Measurements from ENCODE around the gene CNPY4.

The CNPY4 gene, protein sequence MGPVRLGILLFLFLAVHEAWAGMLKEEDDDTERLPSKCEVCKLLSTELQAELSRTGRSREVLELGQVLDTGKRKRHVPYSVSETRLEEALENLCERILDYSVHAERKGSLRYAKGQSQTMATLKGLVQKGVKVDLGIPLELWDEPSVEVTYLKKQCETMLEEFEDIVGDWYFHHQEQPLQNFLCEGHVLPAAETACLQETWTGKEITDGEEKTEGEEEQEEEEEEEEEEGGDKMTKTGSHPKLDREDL

DNA sequence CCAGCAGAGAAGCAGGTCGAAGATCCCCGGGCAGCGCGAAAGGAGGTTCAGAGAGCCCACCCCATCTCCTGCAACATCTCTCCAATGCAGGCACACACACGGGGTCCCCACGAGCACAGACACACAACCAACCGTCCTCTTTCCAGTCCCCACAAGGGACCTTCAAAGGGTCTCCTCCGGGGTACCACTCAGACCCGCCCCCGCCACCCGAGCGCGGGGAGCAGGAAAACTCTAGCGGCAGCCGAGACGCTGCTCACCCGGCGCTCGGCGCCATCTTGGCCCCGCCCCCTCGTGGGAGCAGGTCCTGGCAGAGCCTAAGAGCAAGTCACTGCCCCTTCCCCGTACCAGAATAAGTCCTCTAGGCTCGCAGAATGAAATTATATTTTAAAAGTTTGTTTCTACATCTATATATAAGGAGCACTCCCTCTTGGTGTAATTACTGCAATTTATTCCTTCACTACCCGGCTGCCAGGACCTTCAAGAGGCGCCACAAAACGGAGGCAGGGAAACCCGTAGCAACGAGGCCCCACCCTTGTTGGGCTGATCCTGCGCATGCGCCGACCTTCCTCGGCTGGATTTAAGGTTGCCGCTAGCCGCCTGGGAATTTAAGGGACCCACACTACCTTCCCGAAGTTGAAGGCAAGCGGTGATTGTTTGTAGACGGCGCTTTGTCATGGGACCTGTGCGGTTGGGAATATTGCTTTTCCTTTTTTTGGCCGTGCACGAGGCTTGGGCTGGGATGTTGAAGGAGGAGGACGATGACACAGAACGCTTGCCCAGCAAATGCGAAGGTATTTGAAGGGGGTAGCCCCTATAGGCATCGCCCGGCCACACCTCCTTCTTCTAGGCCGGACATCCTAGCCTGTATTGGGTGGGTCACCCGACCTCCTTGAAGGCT, at the start of gene CNPY4, which contains the start of gene TAF6:
Gene CNPY4 (plus strand): TSS at position 563 of the 898 bp plus-strand sequence. CDS start 111 bp downstream, at position 674.
Gene TAF6 (minus strand): TSS at position 287 of the 898 bp plus-strand sequence. CDS start 5,149 bp downstream, outside the sequence.
- peak; percentile 95 for DNase-seq

- DNase-seq = no peak
These were observed 49.4 kb upstream of the CNPY4 start for GRCh38 chr7:100069991-100070390.

DNA sequence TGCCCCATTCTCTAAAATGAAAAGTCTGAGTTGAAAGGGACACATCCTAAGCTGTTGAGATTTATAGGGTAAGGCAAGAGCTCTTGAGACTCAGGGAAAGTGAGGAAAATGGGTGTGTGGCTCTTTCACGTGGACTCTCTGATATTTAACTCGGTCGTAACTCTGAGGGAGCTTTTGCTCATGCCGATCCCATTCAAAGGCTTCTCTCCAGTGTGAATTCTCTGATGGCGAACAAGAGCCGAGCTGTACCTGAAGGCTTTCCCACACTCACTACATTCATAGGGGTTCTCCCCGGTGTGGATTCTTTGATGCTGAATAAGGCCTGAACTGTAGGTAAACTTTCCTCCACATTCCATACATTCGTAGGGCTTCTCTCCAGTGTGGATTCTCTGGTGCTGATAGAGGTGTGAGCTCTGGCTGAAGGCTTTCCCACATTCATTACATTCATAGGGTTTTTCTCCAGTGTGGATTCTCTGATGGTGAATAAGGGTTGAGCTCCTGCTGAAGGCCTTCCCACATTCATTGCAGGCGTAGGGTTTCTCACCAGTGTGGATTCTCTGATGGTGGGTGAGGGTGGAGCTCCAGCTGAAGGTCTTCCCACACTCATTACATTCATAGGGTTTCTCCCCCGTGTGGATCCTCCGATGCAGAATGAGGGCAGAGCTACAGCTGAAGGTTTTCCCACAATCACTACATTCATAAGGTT, 48.3 kb upstream of the CNPY4 start:
- no peak for DNase-seq

- DNase-seq = no peak
These were observed 47.0 kb upstream of the CNPY4 start for GRCh38 chr7:100072462-100072861.

DNA sequence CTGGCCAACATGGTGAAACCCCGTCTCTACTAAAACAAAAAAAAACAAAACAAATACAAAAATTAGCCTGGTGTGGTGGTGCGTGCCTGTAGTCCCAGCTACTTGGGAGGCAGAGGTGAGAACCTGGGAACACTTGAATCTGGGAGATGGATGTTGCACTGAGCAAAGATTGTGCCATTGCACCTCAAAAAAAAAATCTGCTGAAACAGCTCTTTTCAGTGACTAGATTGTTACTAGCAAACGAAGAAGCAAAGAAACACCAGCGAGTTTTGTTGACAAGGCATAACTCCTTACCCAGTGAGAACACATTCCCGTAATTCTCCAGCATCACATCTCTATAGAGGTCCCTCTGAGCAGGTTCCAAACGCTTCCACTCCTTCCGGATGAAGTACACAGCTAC, 44.6 kb upstream of the CNPY4 start:
- no peak for DNase-seq

- DNase-seq = no peak
These were observed 44.0 kb upstream of the CNPY4 start for GRCh38 chr7:100075418-100075817.

DNA sequence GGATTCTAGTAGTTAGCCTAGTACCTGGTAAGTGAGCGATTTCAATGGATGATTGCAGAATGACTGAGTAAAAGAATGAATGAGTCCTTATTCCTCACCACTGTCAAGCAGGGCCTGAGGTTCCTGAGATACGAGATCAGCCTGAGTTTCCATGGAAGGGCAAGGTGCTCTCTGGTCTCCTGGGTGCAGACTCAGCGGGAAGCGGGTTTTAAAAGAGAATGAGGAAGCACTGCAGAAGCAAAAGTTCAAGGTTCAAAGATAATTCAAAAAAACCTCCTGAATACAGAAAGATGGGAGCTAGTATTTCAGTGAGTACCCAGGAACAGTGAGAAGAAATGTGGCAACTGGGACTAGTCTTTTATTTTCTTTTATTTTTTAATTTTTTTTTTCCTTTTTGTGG, 42.2 kb upstream of the CNPY4 start:
- DNase-seq = no peak

- no peak for DNase-seq
These were observed 40.3 kb upstream of the CNPY4 start for GRCh38 chr7:100079024-100079560.

- DNase-seq = no peak
These were observed 38.4 kb upstream of the CNPY4 start for GRCh38 chr7:100080907-100081534.

GRCh38 chr7:100081535-100082102, 37.8 kb upstream of the CNPY4 start, which contains the start of gene ZNF3:
TSS of gene ZNF3 (minus strand) at chr7:100081723. CDS start at chr7:100077357, 4,366 bp downstream.
- peak; percentile 99 for DNase-seq

DNA sequence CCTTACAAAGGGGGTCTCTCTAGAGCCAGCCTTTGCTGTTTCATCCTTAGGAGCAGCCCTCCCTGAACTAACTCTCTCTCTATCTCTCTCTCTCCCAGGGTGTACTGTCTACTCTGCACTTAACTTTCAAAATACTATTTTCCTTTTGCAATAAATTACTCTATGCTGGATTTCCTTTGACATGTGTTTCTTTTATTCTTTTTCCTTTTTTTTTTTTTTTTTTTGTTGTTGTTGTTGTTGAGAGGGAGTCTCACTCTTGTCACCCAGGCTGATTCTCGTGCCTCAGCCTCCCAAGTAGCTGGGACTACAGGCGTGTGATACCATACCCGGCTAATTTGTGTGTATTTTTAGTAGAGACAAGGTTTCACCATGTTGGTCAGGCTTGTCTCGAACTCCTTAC, 36.5 kb upstream of the CNPY4 start:
- no peak for DNase-seq

DNA sequence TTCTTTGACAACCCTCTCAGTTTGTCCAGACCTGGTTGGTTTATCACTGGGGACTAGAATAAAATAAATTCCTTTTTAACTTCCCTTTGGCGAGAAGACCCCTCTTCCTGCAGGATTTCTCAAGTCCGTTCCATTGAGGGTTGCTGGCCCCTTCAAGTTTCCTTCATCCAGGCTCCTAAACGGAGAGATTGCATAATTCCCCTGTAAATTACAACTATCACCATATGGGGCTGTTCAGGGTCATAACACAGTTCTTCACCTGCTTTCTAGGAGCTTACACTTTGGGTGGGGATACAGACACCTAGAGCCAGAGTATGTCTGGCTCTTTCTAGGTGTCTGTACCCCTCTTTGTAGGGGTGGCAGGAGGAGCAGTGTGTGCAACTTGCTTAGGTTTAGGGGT, 33.9 kb upstream of the CNPY4 start:
- DNase-seq = no peak

DNA sequence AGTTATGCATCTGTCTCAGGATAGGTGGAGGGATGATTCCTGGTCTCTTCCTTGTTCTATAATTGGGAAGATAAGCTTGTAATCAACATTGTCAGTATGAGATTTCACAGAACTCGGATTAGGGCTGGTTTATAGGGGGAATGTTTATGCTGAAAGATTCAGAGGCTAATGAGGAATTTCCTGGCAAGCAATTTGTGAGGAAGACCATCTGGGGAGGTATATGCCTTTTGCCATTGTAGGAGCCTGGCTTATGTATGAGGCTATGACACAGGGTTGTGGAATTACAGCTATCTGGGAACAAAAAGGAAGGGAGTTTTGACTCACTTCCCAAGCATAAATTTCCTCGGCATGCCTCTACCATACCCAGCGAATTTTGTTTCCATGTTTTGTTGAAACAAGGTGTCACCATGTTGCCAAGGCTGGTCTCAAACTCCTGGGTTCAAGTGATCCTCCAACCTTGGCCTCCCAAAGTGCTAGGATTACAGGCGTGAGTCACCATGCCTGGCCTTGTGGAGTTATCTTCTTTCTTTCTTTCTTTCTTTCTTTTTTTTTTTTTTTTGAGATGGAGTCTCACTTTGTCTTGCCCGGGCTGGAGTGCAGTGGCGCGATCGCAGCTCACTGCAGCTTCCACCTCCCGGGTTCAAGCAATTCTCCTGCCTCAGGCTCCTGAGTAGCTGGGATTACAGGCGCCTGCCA, 32.2 kb upstream of the CNPY4 start:
- DNase-seq = no peak

GRCh38 chr7:100088095-100088620, 31.3 kb upstream of the CNPY4 start:
- no peak for DNase-seq

DNA sequence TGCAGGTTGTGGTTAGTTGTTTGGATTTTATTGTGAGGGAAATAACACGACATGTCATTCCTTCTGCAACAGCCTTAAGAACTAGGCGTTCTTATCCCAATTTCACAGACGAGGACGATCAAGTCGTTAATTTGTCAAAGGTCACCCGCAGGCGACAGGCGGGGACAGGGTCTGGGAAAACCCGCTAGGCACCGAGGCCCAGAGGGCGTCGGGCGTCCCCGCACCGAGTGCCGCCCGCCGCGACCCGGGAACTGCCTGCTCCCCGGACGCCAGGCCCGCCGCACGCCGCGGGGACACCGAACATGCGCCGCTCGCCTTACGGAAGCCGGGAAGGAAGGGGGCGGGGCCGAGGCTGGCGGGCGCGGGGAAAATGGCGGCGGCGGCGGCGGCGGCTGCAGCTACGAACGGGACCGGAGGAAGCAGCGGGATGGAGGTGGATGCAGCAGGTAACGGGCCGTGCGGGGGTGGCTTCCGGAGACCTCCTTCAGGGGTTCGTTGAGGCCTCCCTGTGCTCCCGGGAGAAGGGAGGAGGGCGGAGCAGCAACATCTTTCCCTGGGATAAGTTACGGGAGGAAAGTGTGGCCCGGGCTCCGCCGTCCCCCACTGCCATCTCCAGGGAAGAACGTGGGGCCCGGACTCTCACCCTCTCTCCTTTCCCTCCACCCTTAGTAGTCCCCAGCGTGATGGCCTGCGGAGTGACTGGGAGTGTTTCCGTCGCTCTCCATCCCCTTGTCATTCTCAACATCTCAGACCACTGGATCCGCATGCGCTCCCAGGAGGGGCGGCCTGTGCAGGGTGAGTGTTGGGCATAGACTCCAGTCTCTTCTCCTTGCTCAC, 30.6 kb upstream of the CNPY4 start, which contains the start of gene COPS6:
Gene COPS6 (plus strand): TSS at position 349 of the 837 bp plus-strand sequence. CDS start 22 bp downstream, at position 371.
- peak; percentile 83 for DNase-seq

GRCh38 chr7:100089458-100090196, 29.8 kb upstream of the CNPY4 start:
- DNase-seq = no peak

GRCh38 chr7:100090527-100091410, 28.7 kb upstream of the CNPY4 start:
- no peak for DNase-seq

All from stimulated activated CD4-positive, alpha-beta T cell treated with anti-CD3 and anti-CD28 coated beads, Interleukin-1b, Interleukin-23, amount 100 ng/mL, for 48 hours (primary cell).